K562 (cell line): ENCODE results near the gene FLAD1. TPM values are rescaled to one million over a fixed set of nuclear protein-coding genes. Genes with fewer than 3 reads are reported as not detected.
A peak's percentile ranks its signal among the peaks of the same experiment; 100 is the strongest.

Source experiments
- CEBPB ChIP-seq: fragments of 450-650 bp; IDR thresholded peaks from 2 replicates; pipeline ENCODE4 v1.6.1; 2016; ENCODE audit warnings: missing genetic modification characterization, missing compliant biosample characterization
- CSDE1 ChIP-seq, 2 experiments: fragments of 450-650 bp; IDR thresholded peaks; 2 replicates each; pipeline ENCODE4 v1.6.1; 2016; ENCODE audit warnings: mild to moderate bottlenecking in 1 of 2
- MCM7 ChIP-seq, 2 experiments: fragments of 450-650 bp; IDR thresholded peaks; 2 replicates each; pipeline ENCODE4 v1.6.1; 2016 to 2018
- MYBL2 ChIP-seq, 2 experiments: fragments of 450-650 bp in 1 of 2; sonication (generic) in 1 of 2; formaldehyde crosslinking in 1 of 2; IDR thresholded peaks; 2 replicates each; pipeline versions ENCODE4 v1.6.1 to v1.8.1; 2017 to 2022; ENCODE audit warnings: borderline replicate concordance in 1 of 2, inconsistent platforms in 1 of 2, low read depth in 1 of 2, mild to moderate bottlenecking in 1 of 2, missing genetic modification reagents in 1 of 2, moderate library complexity in 1 of 2
- PTRF ChIP-seq: fragments of 450-650 bp; IDR thresholded peaks from 2 replicates; pipeline ENCODE4 v1.6.1; 2016; ENCODE audit warnings: mild to moderate bottlenecking, missing genetic modification characterization, missing compliant biosample characterization
- PURB ChIP-seq: sonication (generic); formaldehyde crosslinking; IDR thresholded peaks from 2 replicates; pipeline ENCODE4 v1.9.0; 2021; ENCODE audit warnings: low read depth, mild to moderate bottlenecking, missing genetic modification reagents
- RBM25 ChIP-seq: fragments of 200-400 bp; formaldehyde crosslinking; IDR thresholded peaks from 2 replicates; pipeline ENCODE4 v1.6.1; 2018; ENCODE audit warnings: low read length, low read depth, moderate library complexity; ENCODE audit not compliant: severe bottlenecking
- SMAD1 ChIP-seq: fragments of 150-350 bp; IDR thresholded peaks from 2 replicates; pipeline ENCODE4 v1.6.1; 2014; ENCODE audit warnings: low read length, low read depth; ENCODE audit not compliant: partially characterized antibody
- TBL1XR1 ChIP-seq, 2 experiments: IDR thresholded peaks; 2 replicates each; pipeline ENCODE4 v1.6.1; 2012; ENCODE audit warnings: improper control_type of control experiment in 2 of 2, low read length in 2 of 2, mild to moderate bottlenecking in 1 of 2
- ZBTB7A ChIP-seq: IDR thresholded peaks from 2 replicates; pipeline ENCODE4 v1.6.1; 2011; ENCODE audit warnings: low read depth, mild to moderate bottlenecking, low read length, moderate library complexity, borderline replicate concordance; ENCODE audit not compliant: control insufficient read depth
- ZNF146 ChIP-seq: IDR thresholded peaks from one replicate; pipeline ENCODE4 v1.6.1; 2018; ENCODE audit warnings: missing compliant biosample characterization; ENCODE audit not compliant: unreplicated experiment
- ZNF311 ChIP-seq: fragments of 250-450 bp; sonication (Bioruptor Pico); IDR thresholded peaks from 2 replicates; pipeline ENCODE4 v1.4.0; 2020; ENCODE audit warnings: mild to moderate bottlenecking, moderate library complexity
- ZNF354B ChIP-seq: fragments of 250-450 bp; sonication (Bioruptor Pico); IDR thresholded peaks from 2 replicates; pipeline ENCODE4 v1.4.0; 2020
- polyA plus RNA-seq, 8 experiments: library from polyadenylated mRNA; depleted of rRNA in 4 of 8; stranded (reverse) in 5 of 8; unstranded in 3 of 8; fragments of >200 nt; fragmentation: Nextera tagmentation in 2 of 8; fragmentation: Illumina TruSeq in 1 of 8; extraction: Ambion mirVana in 2 of 8; extraction: Trizol in 1 of 8; gene quantifications; 2 replicates each; pipeline versions ENCODE4 v1.2.1 to v1.2.3, GENCODE V29; 2011 to 2014; ENCODE audit warnings: inconsistent platforms in 1 of 8, missing spikeins in 1 of 8
- total RNA-seq, 7 experiments: library from RNA; depleted of rRNA in 6 of 7; stranded (reverse); fragments of >200 nt in 6 of 7; fragmentation: Illumina TruSeq in 2 of 7; extraction: Trizol in 2 of 7; gene quantifications; 2 replicates each; pipeline versions ENCODE4 v1.2.1 to v1.2.3, GENCODE V29; 2011 to 2021; ENCODE audit warnings: low replicate concordance in 1 of 7
- TF ChIP-seq, protein P1 (sequence below): fragments of 250-450 bp; sonication (Bioruptor Pico); IDR thresholded peaks from 2 replicates; pipeline ENCODE4 v1.5.0; 2021; ENCODE audit warnings: mild to moderate bottlenecking, borderline replicate concordance
- TF ChIP-seq, protein P2 (sequence below): sonication (generic); formaldehyde crosslinking; IDR thresholded peaks from 2 replicates; pipeline ENCODE4 v1.4.0; 2020; ENCODE audit warnings: mild to moderate bottlenecking, missing genetic modification reagents
- TF ChIP-seq, protein P3 (sequence below): fragments of 250-450 bp; sonication (Bioruptor Pico); IDR thresholded peaks from 2 replicates; pipeline ENCODE4 v1.6.1; 2021; ENCODE audit warnings: mild to moderate bottlenecking
- TF ChIP-seq, protein P4 (sequence below): fragments of 250-450 bp; sonication (Bioruptor Pico); IDR thresholded peaks from 2 replicates; pipeline ENCODE4 v1.5.1; 2021; ENCODE audit warnings: mild to moderate bottlenecking
- TF ChIP-seq, protein P5 (sequence below): sonication (generic); formaldehyde crosslinking; IDR thresholded peaks from 2 replicates; pipeline ENCODE4 v1.8.1; 2023; ENCODE audit warnings: mild to moderate bottlenecking, missing genetic modification reagents

Gene FLAD1
- total and polyA plus RNA-seq, 9 of the 15 experiments (the other 6 are each of a cell fraction or from before 2014, with no cell fraction given): 24.9 to 85.8 (median 67.0) TPM

DNA sequence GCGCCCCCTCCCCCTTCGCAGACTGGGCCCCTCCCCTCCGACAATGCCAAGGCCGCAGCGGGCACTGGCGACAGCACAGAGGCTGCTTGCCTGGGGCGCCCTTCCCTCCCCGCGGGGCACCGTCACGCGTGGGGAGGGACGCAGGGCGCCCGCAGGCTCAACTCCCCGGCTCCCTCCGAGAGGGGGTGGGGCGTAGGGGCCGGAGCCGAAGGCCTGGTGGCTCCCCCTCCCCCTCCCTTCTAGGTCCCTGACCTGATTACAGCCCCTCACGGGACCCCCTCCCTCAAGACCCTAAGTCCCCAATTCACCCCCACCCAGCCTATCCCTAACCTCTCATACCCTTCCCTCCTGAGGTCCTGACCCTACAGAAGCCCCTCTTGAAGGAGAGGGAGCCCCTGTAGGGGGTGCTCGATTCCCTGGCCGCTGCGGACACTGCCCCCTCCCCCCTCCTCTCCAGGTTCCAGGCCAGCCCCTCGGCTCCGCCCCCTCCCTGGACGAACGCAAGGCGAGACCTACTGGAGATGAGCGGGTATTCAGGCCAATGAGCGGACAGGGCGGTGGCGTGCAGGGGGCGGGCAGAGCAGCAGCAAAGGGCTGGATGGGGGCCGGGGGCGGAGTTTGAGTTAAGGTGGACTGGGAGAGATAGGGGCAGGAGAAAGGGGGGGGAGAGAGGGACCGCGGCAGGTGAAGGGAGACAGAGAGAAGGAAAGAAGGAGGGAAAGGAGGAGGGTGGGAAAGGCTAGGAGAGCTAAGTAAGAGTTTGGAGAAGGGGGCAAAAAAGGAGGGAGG lies 18.7 kb downstream of the FLAD1 start (continued):
- TF ChIP-seq TBL1XR1 (IDR thresholded peaks at IDR 0.05; ENCODE audit: low read length in 2 of 2) (no peak; a peak in 1 of 4 replicates), SMAD1 (no peak), CEBPB (tag) (no peak), ZNF354B (CRISPR knock-in tag) (no peak), ZNF146 (no peak), PURB (CRISPR knock-in tag) (no peak), MCM7 (IDR thresholded peaks at IDR 0.05) (no peak), CSDE1 (IDR thresholded peaks at IDR 0.05) (no peak), RBM25 (no peak), PTRF (no peak), ZBTB7A (peak; percentile 99), MYBL2 (IDR thresholded peaks at IDR 0.05; ENCODE audit: low read depth) (no peak), MYBL2 (CRISPR knock-in tag; IDR thresholded peaks at IDR 0.05; ENCODE audit: borderline replicate concordance) (no peak), ZNF311 (no peak)
- TF ChIP-seq, protein P1, sequence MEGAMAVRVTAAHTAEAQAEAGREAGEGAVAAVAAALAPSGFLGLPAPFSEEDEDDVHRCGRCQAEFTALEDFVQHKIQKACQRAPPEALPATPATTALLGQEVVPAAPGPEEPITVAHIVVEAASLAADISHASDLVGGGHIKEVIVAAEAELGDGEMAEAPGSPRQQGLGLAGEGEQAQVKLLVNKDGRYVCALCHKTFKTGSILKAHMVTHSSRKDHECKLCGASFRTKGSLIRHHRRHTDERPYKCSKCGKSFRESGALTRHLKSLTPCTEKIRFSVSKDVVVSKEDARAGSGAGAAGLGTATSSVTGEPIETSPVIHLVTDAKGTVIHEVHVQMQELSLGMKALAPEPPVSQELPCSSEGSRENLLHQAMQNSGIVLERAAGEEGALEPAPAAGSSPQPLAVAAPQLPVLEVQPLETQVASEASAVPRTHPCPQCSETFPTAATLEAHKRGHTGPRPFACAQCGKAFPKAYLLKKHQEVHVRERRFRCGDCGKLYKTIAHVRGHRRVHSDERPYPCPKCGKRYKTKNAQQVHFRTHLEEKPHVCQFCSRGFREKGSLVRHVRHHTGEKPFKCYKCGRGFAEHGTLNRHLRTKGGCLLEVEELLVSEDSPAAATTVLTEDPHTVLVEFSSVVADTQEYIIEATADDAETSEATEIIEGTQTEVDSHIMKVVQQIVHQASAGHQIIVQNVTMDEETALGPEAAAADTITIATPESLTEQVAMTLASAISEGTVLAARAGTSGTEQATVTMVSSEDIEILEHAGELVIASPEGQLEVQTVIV (CRISPR knock-in tag): no peak
- TF ChIP-seq, protein P2, sequence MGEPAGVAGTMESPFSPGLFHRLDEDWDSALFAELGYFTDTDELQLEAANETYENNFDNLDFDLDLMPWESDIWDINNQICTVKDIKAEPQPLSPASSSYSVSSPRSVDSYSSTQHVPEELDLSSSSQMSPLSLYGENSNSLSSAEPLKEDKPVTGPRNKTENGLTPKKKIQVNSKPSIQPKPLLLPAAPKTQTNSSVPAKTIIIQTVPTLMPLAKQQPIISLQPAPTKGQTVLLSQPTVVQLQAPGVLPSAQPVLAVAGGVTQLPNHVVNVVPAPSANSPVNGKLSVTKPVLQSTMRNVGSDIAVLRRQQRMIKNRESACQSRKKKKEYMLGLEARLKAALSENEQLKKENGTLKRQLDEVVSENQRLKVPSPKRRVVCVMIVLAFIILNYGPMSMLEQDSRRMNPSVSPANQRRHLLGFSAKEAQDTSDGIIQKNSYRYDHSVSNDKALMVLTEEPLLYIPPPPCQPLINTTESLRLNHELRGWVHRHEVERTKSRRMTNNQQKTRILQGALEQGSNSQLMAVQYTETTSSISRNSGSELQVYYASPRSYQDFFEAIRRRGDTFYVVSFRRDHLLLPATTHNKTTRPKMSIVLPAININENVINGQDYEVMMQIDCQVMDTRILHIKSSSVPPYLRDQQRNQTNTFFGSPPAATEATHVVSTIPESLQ (CRISPR knock-in tag): no peak
- TF ChIP-seq, protein P3, sequence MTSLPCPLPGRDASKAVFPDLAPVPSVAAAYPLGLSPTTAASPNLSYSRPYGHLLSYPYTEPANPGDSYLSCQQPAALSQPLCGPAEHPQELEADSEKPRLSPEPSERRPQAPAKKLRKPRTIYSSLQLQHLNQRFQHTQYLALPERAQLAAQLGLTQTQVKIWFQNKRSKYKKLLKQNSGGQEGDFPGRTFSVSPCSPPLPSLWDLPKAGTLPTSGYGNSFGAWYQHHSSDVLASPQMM (CRISPR knock-in tag): no peak
- TF ChIP-seq, protein P4, sequence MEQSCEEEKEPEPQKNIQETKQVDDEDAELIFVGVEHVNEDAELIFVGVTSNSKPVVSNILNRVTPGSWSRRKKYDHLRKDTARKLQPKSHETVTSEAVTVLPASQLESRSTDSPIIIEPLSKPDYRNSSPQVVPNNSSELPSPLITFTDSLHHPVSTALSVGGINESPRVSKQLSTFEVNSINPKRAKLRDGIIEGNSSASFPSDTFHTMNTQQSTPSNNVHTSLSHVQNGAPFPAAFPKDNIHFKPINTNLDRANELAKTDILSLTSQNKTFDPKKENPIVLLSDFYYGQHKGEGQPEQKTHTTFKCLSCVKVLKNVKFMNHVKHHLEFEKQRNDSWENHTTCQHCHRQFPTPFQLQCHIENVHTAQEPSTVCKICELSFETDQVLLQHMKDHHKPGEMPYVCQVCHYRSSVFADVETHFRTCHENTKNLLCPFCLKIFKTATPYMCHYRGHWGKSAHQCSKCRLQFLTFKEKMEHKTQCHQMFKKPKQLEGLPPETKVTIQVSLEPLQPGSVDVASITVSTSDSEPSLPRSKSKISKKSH: no peak
- TF ChIP-seq, protein P5, sequence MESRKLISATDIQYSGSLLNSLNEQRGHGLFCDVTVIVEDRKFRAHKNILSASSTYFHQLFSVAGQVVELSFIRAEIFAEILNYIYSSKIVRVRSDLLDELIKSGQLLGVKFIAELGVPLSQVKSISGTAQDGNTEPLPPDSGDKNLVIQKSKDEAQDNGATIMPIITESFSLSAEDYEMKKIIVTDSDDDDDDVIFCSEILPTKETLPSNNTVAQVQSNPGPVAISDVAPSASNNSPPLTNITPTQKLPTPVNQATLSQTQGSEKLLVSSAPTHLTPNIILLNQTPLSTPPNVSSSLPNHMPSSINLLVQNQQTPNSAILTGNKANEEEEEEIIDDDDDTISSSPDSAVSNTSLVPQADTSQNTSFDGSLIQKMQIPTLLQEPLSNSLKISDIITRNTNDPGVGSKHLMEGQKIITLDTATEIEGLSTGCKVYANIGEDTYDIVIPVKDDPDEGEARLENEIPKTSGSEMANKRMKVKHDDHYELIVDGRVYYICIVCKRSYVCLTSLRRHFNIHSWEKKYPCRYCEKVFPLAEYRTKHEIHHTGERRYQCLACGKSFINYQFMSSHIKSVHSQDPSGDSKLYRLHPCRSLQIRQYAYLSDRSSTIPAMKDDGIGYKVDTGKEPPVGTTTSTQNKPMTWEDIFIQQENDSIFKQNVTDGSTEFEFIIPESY (CRISPR knock-in tag): no peak
